ENCODE data around the gene MYO5A.

The MYO5A gene

DNA sequence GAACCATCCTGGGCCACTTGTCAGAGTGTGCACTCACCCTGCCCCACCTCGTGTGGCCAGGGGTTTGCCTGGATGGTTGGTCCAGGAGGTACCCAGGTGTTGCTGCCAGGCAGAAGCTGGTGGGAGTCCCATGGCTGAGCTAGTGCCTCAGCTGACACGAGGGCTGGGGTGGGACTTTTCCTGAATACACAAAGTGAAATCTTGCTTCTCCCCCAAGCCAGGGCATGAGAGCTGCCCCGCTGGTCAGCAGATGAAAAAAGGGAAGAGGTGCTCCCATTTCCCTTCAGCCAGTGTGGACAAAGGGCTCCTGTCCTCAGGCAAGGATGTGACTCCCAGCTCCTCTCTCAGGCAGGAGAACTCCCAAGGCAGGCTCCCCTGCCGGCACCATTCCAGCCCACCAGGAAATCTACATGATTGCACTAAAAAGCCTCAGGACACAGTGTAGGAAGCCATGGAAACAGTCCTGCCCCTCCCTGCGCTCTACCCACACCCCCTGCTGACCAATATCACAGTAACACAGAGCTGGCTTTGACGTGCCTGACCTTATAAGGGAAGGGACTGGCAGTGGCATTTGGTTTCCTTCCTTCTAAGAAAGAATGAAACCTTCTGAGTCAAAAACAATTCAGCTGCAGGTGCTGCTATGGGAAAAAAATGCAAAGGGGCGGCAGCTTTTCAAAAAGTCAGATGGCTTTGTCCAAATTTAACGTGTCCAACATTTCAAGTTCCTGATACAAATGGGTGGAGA is 267.0 kb downstream of the MYO5A start (continued):
- TF ChIP-seq BCL6B (tag by site-specific recombination; IDR thresholded peaks at IDR 0.05) (peak; percentile 30; the same call in 1 of the 2 replicates), ZNF223 (tag by site-specific recombination; IDR thresholded peaks at IDR 0.05) (0 out of 2 replicates have a peak, but pooled peaks have one; percentile 58), ZNF580 (tag by site-specific recombination; IDR thresholded peaks at IDR 0.05) (peak; percentile 24; the same call in 1 of the 2 replicates), YY1 (tag by site-specific recombination; IDR thresholded peaks at IDR 0.05) (no peak), ZNF140 (tag by site-specific recombination; IDR thresholded peaks at IDR 0.05) (no peak), GLIS1 (tag by site-specific recombination; IDR thresholded peaks at IDR 0.05) (peak; percentile 88), ZBTB11 (tag by site-specific recombination; conservative IDR thresholded peaks at IDR 0.05; ENCODE audit: low read depth) (peak; percentile 40; the same call in 1 of the 2 replicates), ZNF416 (tag by site-specific recombination; IDR thresholded peaks at IDR 0.05) (no peak), ZIC2 (tag by site-specific recombination; IDR thresholded peaks at IDR 0.05) (peak; percentile 92)

DNA sequence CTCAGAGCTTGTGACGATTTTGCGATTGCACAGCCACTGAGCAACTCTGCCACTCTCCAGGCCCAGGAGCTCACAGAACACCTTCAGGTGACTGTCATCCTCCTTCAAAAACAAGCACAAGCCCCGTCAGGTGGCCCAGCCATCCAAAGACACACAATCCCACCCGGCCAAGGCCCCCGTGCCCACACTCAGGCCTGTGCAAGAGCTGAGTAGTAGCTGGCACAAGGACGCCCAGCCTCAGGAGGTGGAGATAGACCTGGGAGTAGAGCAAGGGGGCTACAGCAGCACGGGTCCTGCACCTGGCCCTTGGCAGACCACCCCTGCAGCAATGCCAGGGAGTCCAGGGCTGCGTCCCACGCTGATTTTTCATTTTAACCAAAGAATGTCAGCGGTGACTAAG is 267.7 kb downstream of the MYO5A start:
- TF ChIP-seq ZNF580 (tag by site-specific recombination; IDR thresholded peaks at IDR 0.05) (no peak), ZNF394 (tag by site-specific recombination; IDR thresholded peaks at IDR 0.05; ENCODE audit: borderline replicate concordance) (no peak), ZNF843 (tag by site-specific recombination; IDR thresholded peaks at IDR 0.05) (no peak), ZFP37 (tag by site-specific recombination; IDR thresholded peaks at IDR 0.05) (no peak), PRDM2 (tag by site-specific recombination; IDR thresholded peaks at IDR 0.05; ENCODE audit: borderline replicate concordance) (no peak), ZBTB11 (tag by site-specific recombination; conservative IDR thresholded peaks at IDR 0.05; ENCODE audit: low read depth) (no peak), SP7 (tag by site-specific recombination; IDR thresholded peaks at IDR 0.05) (no peak), ZNF561 (tag by site-specific recombination; IDR thresholded peaks at IDR 0.05; ENCODE audit: borderline replicate concordance) (no peak), ZNF747 (tag by site-specific recombination; IDR thresholded peaks at IDR 0.05) (no peak), ZNF600 (tag by site-specific recombination; IDR thresholded peaks at IDR 0.05) (no peak), ZNF548 (tag by site-specific recombination; IDR thresholded peaks at IDR 0.05) (no peak)
- ChIA-PET POLR2A (interaction anchor here (0.9 kb wide), 1 partner anchor 35 kb away, joined by 3 read pairs; no protein-coding TSS in a partner anchor), CTCF (no interaction called here)
- Histone ChIP-seq H3K4me3 (ENCODE audit: low read depth, low read length) (no peak overlapping the region), H3K9me3 (ENCODE audit: control insufficient read depth, insufficient read depth, low read depth, low read length) (no peaks in the 10 kb centered on the region), H3K4me1 (ENCODE audit: control insufficient read depth, insufficient read depth, low read length) (0 out of 2 replicates have a peak, but pooled peaks cover 4% of the 10 kb centered on the region), H3K36me3 (ENCODE audit: control insufficient read depth in 2 of 2, insufficient read depth in 1 of 2, low read length in 2 of 2) (peaks cover 0 to 27% of the 10 kb centered on the region in 2 experiments; a peak in 2 of 3 replicates), H3K27ac (ENCODE audit: extremely low read depth, low read depth, low read length) (no peak overlapping the region)

Data from HEK293 (cell line).